NCI-H1417 (cell line): Measurements from ENCODE around the gene JAK1.
"Not testable (repeated sequence)": the region's sequence is repeated elsewhere in the genome, so short reads cannot be mapped to it uniquely, and the experiment has no call there.

ENCODE experiments used
- DNase-seq, 3 experiments: peaks; one replicate each; lab custom pipeline; 2025; lab: John Stamatoyannopoulos, UW

Gene JAK1

GRCh38 chr1:64948905-64949833, 17.2 kb downstream of the JAK1 start:
- DNase-seq = peak in 1 of 3 experiments; percentile 13

GRCh38 chr1:64948216-64948615, 18.1 kb downstream of the JAK1 start:
- no peak for DNase-seq

GRCh38 chr1:64946916-64947315, 19.4 kb downstream of the JAK1 start:
- DNase-seq = no peak

- no peak for DNase-seq
Measured at GRCh38 chr1:64944913-64945312, 21.4 kb downstream of the JAK1 start.

GRCh38 chr1:64942675-64943074, 23.7 kb downstream of the JAK1 start:
- no peak for DNase-seq

- DNase-seq = no peak
Measured at GRCh38 chr1:64942118-64942517, 24.2 kb downstream of the JAK1 start.

- DNase-seq = peak in 1 of 3 experiments; percentile 54
Measured at GRCh38 chr1:64941461-64942117, 24.8 kb downstream of the JAK1 start.

GRCh38 chr1:64940025-64940424, 26.3 kb downstream of the JAK1 start:
- peak in 2 of 3 experiments; percentile 13 to 70 for DNase-seq

GRCh38 chr1:64938991-64939390, 27.4 kb downstream of the JAK1 start:
- DNase-seq = no peak

GRCh38 chr1:64936956-64937355, 29.4 kb downstream of the JAK1 start:
- DNase-seq = no peak

GRCh38 chr1:64935551-64936155, 30.7 kb downstream of the JAK1 start:
- DNase-seq = no peak

GRCh38 chr1:64934878-64935275, 31.5 kb downstream of the JAK1 start:
- DNase-seq = no peak

GRCh38 chr1:64934115-64934877, 32.1 kb downstream of the JAK1 start:
- no peak for DNase-seq

- no peak for DNase-seq
Measured at GRCh38 chr1:64933296-64934070, 32.9 kb downstream of the JAK1 start.

GRCh38 chr1:64932962-64933295, 33.4 kb downstream of the JAK1 start:
- DNase-seq = no peak

GRCh38 chr1:64930640-64931039, 35.7 kb downstream of the JAK1 start:
- not testable (repeated sequence) for DNase-seq

GRCh38 chr1:64929221-64929620, 37.1 kb downstream of the JAK1 start:
- DNase-seq = peak in 1 of 3 experiments; percentile 16

GRCh38 chr1:64928325-64928724, 38.0 kb downstream of the JAK1 start:
- DNase-seq = no peak

GRCh38 chr1:64925594-64925993, 40.8 kb downstream of the JAK1 start:
- DNase-seq = no peak

- peak in 2 of 3 experiments; percentile 31 to 90 for DNase-seq
Measured at GRCh38 chr1:64923294-64923718, 43.0 kb downstream of the JAK1 start.

GRCh38 chr1:64922336-64922735, 44.0 kb downstream of the JAK1 start:
- DNase-seq = no peak
